Duodenal mucosa (tissue), 2 donors: Measurements from ENCODE around the gene ULK2.

Experiments
- H3K27ac ChIP-seq: one replicate; pipeline ENCODE4 v1.7.0; 2013; ENCODE audit warnings: low read depth, low read length
- H3K27me3 ChIP-seq, 2 donors: one replicate each; pipeline ENCODE4 v1.7.0; 2013; ENCODE audit warnings: low read length in 2 of 2, control low read depth in 1 of 2; ENCODE audit not compliant: insufficient read depth in 2 of 2, control insufficient read depth in 1 of 2
- H3K36me3 ChIP-seq, 2 donors: one replicate each; pipeline ENCODE4 v1.7.0; 2013; ENCODE audit warnings: low read length in 2 of 2, control low read depth in 1 of 2; ENCODE audit not compliant: insufficient read depth in 2 of 2, control insufficient read depth in 1 of 2
- H3K4me1 ChIP-seq, 2 donors: one replicate each; pipeline ENCODE4 v1.7.0; 2013; ENCODE audit warnings: low read length in 2 of 2, control low read depth in 1 of 2; ENCODE audit not compliant: insufficient read depth in 2 of 2, control insufficient read depth in 1 of 2
- H3K4me3 ChIP-seq, 2 donors: one replicate each; pipeline ENCODE4 v1.7.0; 2013; ENCODE audit warnings: low read length in 2 of 2, low read depth in 1 of 2
- H3K9ac ChIP-seq, 2 donors: one replicate each; pipeline ENCODE4 v1.7.0; 2013; ENCODE audit warnings: low read length in 2 of 2, low read depth in 1 of 2
- H3K9me3 ChIP-seq, 2 donors: one replicate each; pipeline ENCODE4 v1.7.0; 2013; ENCODE audit warnings: low read length in 2 of 2, control low read depth in 1 of 2; ENCODE audit not compliant: control insufficient read depth in 1 of 2

The ULK2 gene

GRCh38 chr17:19740933-19741332, 126.8 kb downstream of the ULK2 start:
- Histone ChIP-seq H3K9ac (no peak overlapping the region), H3K4me1 (peaks cover 14 to 15% of the 10 kb centered on the region in 2 donors), H3K27ac (no peak overlapping the region), H3K36me3 (no peaks in the 10 kb centered on the region), H3K9me3 (no peaks in the 10 kb centered on the region), H3K27me3 (no peaks in the 10 kb centered on the region), H3K4me3 (no peak overlapping the region)

- Histone ChIP-seq H3K4me3 (no peak overlapping the region), H3K27me3 (no peaks in the 10 kb centered on the region), H3K4me1 (peaks cover 8 to 15% of the 10 kb centered on the region in 2 donors), H3K9ac (no peak overlapping the region), H3K36me3 (no peaks in the 10 kb centered on the region), H3K27ac (no peak overlapping the region), H3K9me3 (no peaks in the 10 kb centered on the region)
Measured at GRCh38 chr17:19739241-19740201, 128.2 kb downstream of the ULK2 start.

- no peaks in the 10 kb centered on the region for H3K36me3 ChIP-seq
- H3K4me3 ChIP-seq: no peak overlapping the region
- peaks cover 14 to 22% of the 10 kb centered on the region in 2 donors for H3K4me1 ChIP-seq
- H3K27me3 ChIP-seq: no peaks in the 10 kb centered on the region
- no peak overlapping the region for H3K27ac ChIP-seq
- no peak overlapping the region for H3K9ac ChIP-seq
- H3K9me3 ChIP-seq: no peaks in the 10 kb centered on the region
Measured at GRCh38 chr17:19738757-19739156, 129.0 kb downstream of the ULK2 start.

- no peaks in the 10 kb centered on the region for H3K9me3 ChIP-seq
- H3K4me3 ChIP-seq: no peak overlapping the region
- H3K4me1 ChIP-seq: peaks cover 14 to 22% of the 10 kb centered on the region in 2 donors
- no peak overlapping the region for H3K9ac ChIP-seq
- no peak overlapping the region for H3K27ac ChIP-seq
- no peaks in the 10 kb centered on the region for H3K27me3 ChIP-seq
- H3K36me3 ChIP-seq: no peaks in the 10 kb centered on the region
Measured at GRCh38 chr17:19738073-19738449, 129.7 kb downstream of the ULK2 start.

- Histone ChIP-seq H3K9me3 (no peaks in the 10 kb centered on the region), H3K27ac (no peak overlapping the region), H3K4me1 (peaks cover 14 to 22% of the 10 kb centered on the region in 2 donors), H3K36me3 (no peaks in the 10 kb centered on the region), H3K9ac (no peak overlapping the region), H3K27me3 (no peaks in the 10 kb centered on the region), H3K4me3 (no peak overlapping the region)
Measured at GRCh38 chr17:19737305-19738072, 130.2 kb downstream of the ULK2 start.

- no peak overlapping the region for H3K27ac ChIP-seq
Measured at GRCh38 chr17:19736071-19736470, 131.7 kb downstream of the ULK2 start.

GRCh38 chr17:19733953-19734526, 133.7 kb downstream of the ULK2 start:
- no peak overlapping the region for H3K27ac ChIP-seq
- no peaks in the 10 kb centered on the region for H3K9me3 ChIP-seq

More at GRCh38 chr17:19736071-19736470, 131.7 kb downstream of the ULK2 start:
- Histone ChIP-seq H3K9me3 (no peaks in the 10 kb centered on the region), H3K4me3 (no peak overlapping the region), H3K4me1 (peaks cover 14 to 22% of the 10 kb centered on the region in 2 donors), H3K9ac (no peak overlapping the region), H3K36me3 (no peaks in the 10 kb centered on the region), H3K27me3 (no peaks in the 10 kb centered on the region)

GRCh38 chr17:19731626-19732025, 136.1 kb downstream of the ULK2 start:
- H3K4me3 ChIP-seq: no peak overlapping the region
- no peak overlapping the region for H3K27ac ChIP-seq
- no peaks in the 10 kb centered on the region for H3K9me3 ChIP-seq
- no peaks in the 10 kb centered on the region for H3K36me3 ChIP-seq
- no peak overlapping the region for H3K9ac ChIP-seq
- peaks cover 23 to 34% of the 10 kb centered on the region in 2 donors for H3K4me1 ChIP-seq
- no peaks in the 10 kb centered on the region for H3K27me3 ChIP-seq

More at GRCh38 chr17:19733953-19734526, 133.7 kb downstream of the ULK2 start:
- no peak overlapping the region for H3K4me3 ChIP-seq
- peaks cover 14 to 22% of the 10 kb centered on the region in 2 donors for H3K4me1 ChIP-seq
- H3K27me3 ChIP-seq: no peaks in the 10 kb centered on the region
- no peaks in the 10 kb centered on the region for H3K36me3 ChIP-seq
- no peak overlapping the region for H3K9ac ChIP-seq

GRCh38 chr17:19730843-19731242, 136.9 kb downstream of the ULK2 start:
- H3K9me3 ChIP-seq: no peaks in the 10 kb centered on the region
- H3K4me3 ChIP-seq: no peak overlapping the region
- no peaks in the 10 kb centered on the region for H3K36me3 ChIP-seq
- H3K9ac ChIP-seq: no peak overlapping the region
- H3K4me1 ChIP-seq: peaks cover 19 to 28% of the 10 kb centered on the region in 2 donors
- no peaks in the 10 kb centered on the region for H3K27me3 ChIP-seq
- no peak overlapping the region for H3K27ac ChIP-seq

- no peaks in the 10 kb centered on the region for H3K27me3 ChIP-seq
- H3K27ac ChIP-seq: no peak overlapping the region
- H3K36me3 ChIP-seq: no peaks in the 10 kb centered on the region
- no peaks in the 10 kb centered on the region for H3K9me3 ChIP-seq
- H3K4me1 ChIP-seq: peaks cover 19 to 23% of the 10 kb centered on the region in 2 donors
- no peak overlapping the region for H3K9ac ChIP-seq
- no peak overlapping the region for H3K4me3 ChIP-seq
Measured at GRCh38 chr17:19729900-19730299, 137.8 kb downstream of the ULK2 start.
